ENCODE measurements around the gene VAX1. TPM values are rescaled to one million over a fixed set of nuclear protein-coding genes. Genes with fewer than 3 reads are reported as not detected.

The VAX1 gene
- total and polyA plus RNA-seq, 9 of the 15 experiments (the other 6 are each of a cell fraction or from before 2014, with no cell fraction given) = not detected

- no TSS peak for BruUV-seq (replicated peaks)
- no peak overlapping the region for H3K4me2 ChIP-seq (ENCODE audit: insufficient read depth, low read length)
- 2% methylated on average over 4 of the region's 4 CpGs for WGBS (ENCODE audit: insufficient coverage, low coverage, missing lambda C conversion rate)
- DNase-seq (ENCODE audit: extremely low read depth in 1 of 4, low spot score in 3 of 4) (peak in 1 of 4 experiments; percentile 11), ATAC-seq (peak; percentile 70), FAIRE-seq (no peak)
- H3K9me1 ChIP-seq (ENCODE audit: control insufficient read depth, insufficient read depth, low read length) = no peaks in the 10 kb centered on the region
- no peaks in the 10 kb centered on the region for H3K36me3 ChIP-seq (ENCODE audit: control insufficient read depth, insufficient read depth, low read length)
- POLR2A ChIA-PET = interaction anchor here (0.8 to 1.3 kb wide), 2 partner anchors 9 to 12 kb away, joined by 4 to 5 read pairs; no protein-coding TSS in a partner anchor
- H3K27me3 ChIP-seq (ENCODE audit: control insufficient read depth in 2 of 2, insufficient read depth in 2 of 2, low read length in 2 of 2) = peaks cover 0 to 12% of the 10 kb centered on the region in 2 experiments; a peak in 2 of 5 replicates
- no peaks in the 10 kb centered on the region; a peak in 1 of 5 replicates for H3K4me1 ChIP-seq (replicated peaks in 1 of 2; ENCODE audit: control insufficient read depth in 2 of 2, insufficient read depth in 2 of 2, low read length in 2 of 2)
- H3K9me3 ChIP-seq (replicated peaks; ENCODE audit: control insufficient read depth, insufficient read depth, low read depth, low read length) = no peaks in the 10 kb centered on the region
- no peaks in the 10 kb centered on the region for H4K20me1 ChIP-seq (replicated peaks; ENCODE audit: control insufficient read depth, insufficient read depth, low read length)
- CTCF ChIA-PET (ENCODE audit: low intra/inter-chr PET ratio) = no interaction called here
- no peaks in the 10 kb centered on the region for H3K79me2 ChIP-seq (ENCODE audit: control insufficient read depth, insufficient read depth, low read length)
- in situ Hi-C loops (cut with MboI) (no loop called here), intact Hi-C loops (cut with micrococcal nuclease) (no loop called here)
- no peak overlapping the region for H3K9ac ChIP-seq (ENCODE audit: insufficient read depth in 1 of 2, low read depth in 2 of 2, low read length in 2 of 2)
- H3K27ac ChIP-seq (ENCODE audit: extremely low read depth, low read depth, low read length) = no peak overlapping the region
- no peak overlapping the region for H3K4me3 ChIP-seq
- peak overlapping the region; percentile 85 for H2AFZ ChIP-seq (ENCODE audit: low read depth, low read length)
- TF ChIP-seq ETV6 (IDR thresholded peaks at IDR 0.05; ENCODE audit: borderline replicate concordance in 1 of 2, low read depth in 2 of 2, low read length in 1 of 2) (peak in 1 of 2 experiments; percentile 56; a peak in 2 of 4 replicates), ETV6 (CRISPR knock-in tag; IDR thresholded peaks at IDR 0.05; ENCODE audit: borderline replicate concordance) (no peak), ZBTB40 (IDR thresholded peaks at IDR 0.05) (no peak), ZBTB40 (CRISPR knock-in tag; IDR thresholded peaks at IDR 0.05) (no peak), MAFK (IDR thresholded peaks at IDR 0.05; ENCODE audit: low read length) (no peak), CCAR2 (IDR thresholded peaks at IDR 0.05; ENCODE audit: low read depth, low read length) (no peak), SIX5 (IDR thresholded peaks at IDR 0.05; ENCODE audit: borderline replicate concordance in 1 of 2, insufficient read depth in 1 of 2, low read depth in 1 of 2, low read length in 2 of 2) (peak; percentile 44 to 59; a peak in 3 of 4 replicates), CEBPB (tag; IDR thresholded peaks at IDR 0.05) (no peak), ZFP30 (CRISPR knock-in tag; IDR thresholded peaks at IDR 0.05; ENCODE audit: borderline replicate concordance) (no peak), ZNF830 (CRISPR knock-in tag; IDR thresholded peaks at IDR 0.05) (no peak), ZC3H11A (IDR thresholded peaks at IDR 0.05; ENCODE audit: low read depth, low read length) (no peak)
Observed at GRCh38 chr10:117186832-117187615, 49.0 kb upstream of the VAX1 start.

All from K562 (cell line).